GM18861 (cell line): ENCODE results near the gene STARD3.

Source experiments
- ATAC-seq: cut with Tn5 transposase; IDR thresholded peaks from one replicate; pipeline ENCODE4 v1.9.1; 2021; ENCODE audit not compliant: unreplicated experiment

The STARD3 gene

GRCh38 chr17:39658346-39658745 is 21.4 kb downstream of the STARD3 start:
- no peak for ATAC-seq

- no peak for ATAC-seq
These were observed 21.8 kb downstream of the STARD3 start for GRCh38 chr17:39658760-39659159.

- no peak for ATAC-seq
These were observed 22.5 kb downstream of the STARD3 start for GRCh38 chr17:39659279-39660010.

GRCh38 chr17:39660011-39660360 is 23.0 kb downstream of the STARD3 start:
- ATAC-seq = no peak

- no peak for ATAC-seq
These were observed 23.7 kb downstream of the STARD3 start for GRCh38 chr17:39660397-39661385.

- ATAC-seq = no peak
These were observed 25.0 kb downstream of the STARD3 start for GRCh38 chr17:39661744-39662541.

GRCh38 chr17:39662551-39663339 is 25.8 kb downstream of the STARD3 start:
- ATAC-seq = no peak

- ATAC-seq = no peak
These were observed 26.4 kb downstream of the STARD3 start for GRCh38 chr17:39663340-39663687.

- no peak for ATAC-seq
These were observed 27.0 kb downstream of the STARD3 start for GRCh38 chr17:39663688-39664580.

- no peak for ATAC-seq
These were observed 27.9 kb downstream of the STARD3 start, which contains the start of gene TCAP for GRCh38 chr17:39664581-39665561. Gene TCAP, plus strand, starts transcription at chr17:39665349. Its CDS starts 11 bp downstream, at chr17:39665360.

GRCh38 chr17:39665642-39666224 is 28.8 kb downstream of the STARD3 start:
- no peak for ATAC-seq

GRCh38 chr17:39666231-39666600 is 29.3 kb downstream of the STARD3 start:
- ATAC-seq = no peak

GRCh38 chr17:39666601-39667261 is 29.8 kb downstream of the STARD3 start:
- no peak for ATAC-seq

GRCh38 chr17:39667262-39667944 is 30.5 kb downstream of the STARD3 start:
- no peak for ATAC-seq

- ATAC-seq = no peak
These were observed 31.3 kb downstream of the STARD3 start, which contains the start of gene PNMT for GRCh38 chr17:39667945-39668924. Gene PNMT, plus strand, starts transcription at chr17:39668453. Its CDS starts 23 bp downstream, at chr17:39668476.
